Middle frontal gyrus (tissue), 1 donor: ENCODE measurements around the gene RET.

Source experiments
- DNase-seq: peaks from one replicate; pipeline ENCODE4 v3.0.0-alpha.2; 2015; ENCODE audit warnings: low spot score; ENCODE audit errors: extremely low spot score

RET gene

GRCh38 chr10:43061760-43062159, 15.1 kb upstream of the RET start:
- DNase-seq, result no peak

GRCh38 chr10:43062402-43063160, 14.3 kb upstream of the RET start:
- no peak for DNase-seq

- no peak for DNase-seq
These were observed 12.4 kb upstream of the RET start for GRCh38 chr10:43064331-43065075.

- no peak for DNase-seq
These were observed 11.6 kb upstream of the RET start for GRCh38 chr10:43065234-43065633.

- DNase-seq, result no peak
These were observed 11.1 kb upstream of the RET start for GRCh38 chr10:43065761-43066160.

- DNase-seq, result no peak
These were observed 10.4 kb upstream of the RET start for GRCh38 chr10:43066481-43066880.

GRCh38 chr10:43067391-43068135, 9.3 kb upstream of the RET start:
- no peak for DNase-seq

- no peak for DNase-seq
These were observed 8.8 kb upstream of the RET start for GRCh38 chr10:43068136-43068395.

GRCh38 chr10:43068471-43069210, 8.2 kb upstream of the RET start:
- DNase-seq, result no peak

- no peak for DNase-seq
These were observed 7.7 kb upstream of the RET start for GRCh38 chr10:43069211-43069515.

- no peak for DNase-seq
These were observed 7.3 kb upstream of the RET start for GRCh38 chr10:43069579-43069978.

GRCh38 chr10:43070121-43071085, 6.5 kb upstream of the RET start:
- no peak for DNase-seq

- DNase-seq, result no peak
These were observed 4.8 kb upstream of the RET start for GRCh38 chr10:43071865-43072650.

- no peak for DNase-seq
These were observed 3.7 kb upstream of the RET start for GRCh38 chr10:43073191-43073590.

GRCh38 chr10:43073721-43074120, 3.1 kb upstream of the RET start:
- DNase-seq, result no peak

GRCh38 chr10:43074409-43074808, 2.5 kb upstream of the RET start:
- no peak for DNase-seq

GRCh38 chr10:43074827-43075611, 1.9 kb upstream of the RET start:
- no peak for DNase-seq

- DNase-seq, result no peak
These were observed 1.3 kb upstream of the RET start for GRCh38 chr10:43075612-43076003.

GRCh38 chr10:43076311-43076875, 476 bp upstream of the RET start:
- DNase-seq, result no peak
